Mucosa of descending colon (tissue), 3 donors: ENCODE measurements around the gene SLC16A6. TPM values are rescaled to one million over a fixed set of nuclear protein-coding genes. Genes with fewer than 3 reads are reported as not detected.

Source experiments
- ATAC-seq: fragments of 200-7000 bp; cut with Tn5 transposase; one replicate; pipeline ENCODE4 v1.9.1; 2020; ENCODE audit warnings: mild to moderate bottlenecking, moderate library complexity
- DNase-seq, 3 donors: peaks; one replicate each; pipeline ENCODE4 v3.0.0-alpha.2; 2020
- H3K36me3 ChIP-seq: fragments of 200-600 bp; one replicate; pipeline ENCODE4 v1.8.0; 2021; ENCODE audit warnings: low read depth, mild to moderate bottlenecking
- H3K4me1 ChIP-seq: fragments of 200-600 bp; one replicate; pipeline ENCODE4 v1.8.0; 2021; ENCODE audit warnings: low read depth, mild to moderate bottlenecking
- H3K4me3 ChIP-seq: fragments of 200-600 bp; one replicate; pipeline ENCODE4 v1.8.0; 2021; ENCODE audit warnings: mild to moderate bottlenecking
- H3K9me3 ChIP-seq: fragments of 200-600 bp; one replicate; pipeline ENCODE4 v1.8.0; 2021; ENCODE audit warnings: mild to moderate bottlenecking
- intact Hi-C, 2 donors: fragments of 100-400 bp; cut with DNase I in 1 of 2; cut with micrococcal nuclease in 1 of 2; formaldehyde crosslinking; loops; one replicate each; pipeline versions ENCODE4 v1.11.0 to v1.11.1; 2022; cut with DNase I, micrococcal nuclease
- total RNA-seq, 3 donors: library from RNA; stranded (reverse); fragmentation: NEBNext Ultra II Directional in 2 of 3; extraction: Animal tissue kit (Norgen Biotek cat#: 25700) in 2 of 3; gene quantifications; one replicate each; pipeline versions ENCODE4 v1.2.1 to v1.2.4, GENCODE V29; 2021 to 2023
- TF ChIP-seq, protein P1 (sequence below): fragments of 200-600 bp; IDR thresholded peaks from one replicate; pipeline ENCODE4 v1.8.0; 2022; ENCODE audit warnings: antibody characterized with exemption, mild to moderate bottlenecking
- donor health status: DM: no; HTN: no; CAD: no; lungs with moderate emphysema.
- donor health status: DM: no; HTN: no; CAD: no.
- donor health status: DM: no; HTN: yes; CAD: no.

The SLC16A6 gene
- total RNA-seq, 3 donors from 2014 or later: 0.14 to 0.47 (median 0.34) TPM

GRCh38 chr17:68322630-68323029 is 31.7 kb upstream of the SLC16A6 start:
- Histone ChIP-seq H3K4me3 (no peak overlapping the region), H3K4me1 (no peaks in the 10 kb centered on the region), H3K9me3 (no peaks in the 10 kb centered on the region), H3K36me3 (no peaks in the 10 kb centered on the region)
- ATAC-seq: no peak
- DNase-seq: no peak
- TF ChIP-seq, protein P1, sequence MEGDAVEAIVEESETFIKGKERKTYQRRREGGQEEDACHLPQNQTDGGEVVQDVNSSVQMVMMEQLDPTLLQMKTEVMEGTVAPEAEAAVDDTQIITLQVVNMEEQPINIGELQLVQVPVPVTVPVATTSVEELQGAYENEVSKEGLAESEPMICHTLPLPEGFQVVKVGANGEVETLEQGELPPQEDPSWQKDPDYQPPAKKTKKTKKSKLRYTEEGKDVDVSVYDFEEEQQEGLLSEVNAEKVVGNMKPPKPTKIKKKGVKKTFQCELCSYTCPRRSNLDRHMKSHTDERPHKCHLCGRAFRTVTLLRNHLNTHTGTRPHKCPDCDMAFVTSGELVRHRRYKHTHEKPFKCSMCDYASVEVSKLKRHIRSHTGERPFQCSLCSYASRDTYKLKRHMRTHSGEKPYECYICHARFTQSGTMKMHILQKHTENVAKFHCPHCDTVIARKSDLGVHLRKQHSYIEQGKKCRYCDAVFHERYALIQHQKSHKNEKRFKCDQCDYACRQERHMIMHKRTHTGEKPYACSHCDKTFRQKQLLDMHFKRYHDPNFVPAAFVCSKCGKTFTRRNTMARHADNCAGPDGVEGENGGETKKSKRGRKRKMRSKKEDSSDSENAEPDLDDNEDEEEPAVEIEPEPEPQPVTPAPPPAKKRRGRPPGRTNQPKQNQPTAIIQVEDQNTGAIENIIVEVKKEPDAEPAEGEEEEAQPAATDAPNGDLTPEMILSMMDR: no peak
- intact Hi-C loops: no loop called here

DNA sequence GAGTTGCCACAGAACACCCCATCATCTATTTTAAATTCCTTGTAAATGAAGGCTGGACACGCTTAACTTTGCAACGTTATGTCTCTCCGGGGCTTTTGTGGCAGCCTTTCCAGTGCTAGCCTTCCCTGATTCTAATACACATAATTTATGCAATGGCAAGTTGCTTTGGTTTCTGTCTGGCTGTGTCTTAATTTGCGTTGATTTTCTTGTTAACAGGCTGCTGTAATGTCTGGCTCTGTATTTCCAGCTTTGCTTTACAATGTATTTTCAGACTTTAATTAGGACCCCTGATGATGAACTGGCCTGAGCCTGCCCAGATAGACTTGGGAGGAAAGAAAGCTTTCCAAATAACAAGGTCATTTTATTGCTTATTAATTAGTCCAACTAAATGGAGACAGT is 30.6 kb upstream of the SLC16A6 start:
- TF ChIP-seq, protein P1: no peak
- intact Hi-C loops: no loop called here
- H3K36me3 ChIP-seq: no peaks in the 10 kb centered on the region
- ATAC-seq: no peak
- no peak for DNase-seq
- H3K9me3 ChIP-seq: no peaks in the 10 kb centered on the region
- H3K4me1 ChIP-seq: no peaks in the 10 kb centered on the region
- H3K4me3 ChIP-seq: no peak overlapping the region

DNA sequence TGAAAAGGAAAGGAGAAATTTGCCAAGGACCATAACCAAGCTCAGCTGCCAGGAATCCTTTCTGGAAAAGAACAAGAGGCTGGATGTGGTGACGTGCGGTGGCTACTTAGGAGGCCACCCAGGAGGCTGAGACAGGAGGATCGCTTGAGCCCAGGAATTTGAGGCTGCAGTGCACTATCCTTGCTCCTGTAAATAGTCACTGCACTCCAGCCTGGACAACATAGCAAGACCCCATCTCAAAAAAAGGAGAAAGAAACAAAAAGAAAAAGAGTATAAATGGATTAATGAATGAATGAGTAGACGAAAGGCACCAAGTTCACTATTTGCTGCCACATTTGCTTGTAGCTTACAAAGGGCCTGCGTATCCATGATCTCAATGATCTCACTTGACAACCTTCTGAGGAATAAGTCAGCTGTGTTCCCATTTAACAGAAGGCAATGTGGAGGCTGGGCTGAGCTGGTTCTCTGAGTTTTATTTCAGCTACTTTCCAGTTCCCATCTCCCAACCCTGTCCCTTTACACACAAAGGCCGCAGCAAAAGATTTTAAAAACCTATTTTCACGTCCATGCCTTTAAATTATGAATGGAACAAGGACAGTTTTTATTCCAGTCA is 30.1 kb upstream of the SLC16A6 start:
- H3K4me1 ChIP-seq: no peaks in the 10 kb centered on the region
- TF ChIP-seq, protein P1: no peak
- DNase-seq: no peak
- no peaks in the 10 kb centered on the region for H3K9me3 ChIP-seq
- H3K36me3 ChIP-seq: no peaks in the 10 kb centered on the region
- H3K4me3 ChIP-seq: no peak overlapping the region
- ATAC-seq: no peak
- intact Hi-C loops: no loop called here

- DNase-seq (no peak), ATAC-seq (no peak)
- no peak overlapping the region for H3K4me3 ChIP-seq
- no peaks in the 10 kb centered on the region for H3K4me1 ChIP-seq
- no peaks in the 10 kb centered on the region for H3K9me3 ChIP-seq
- TF ChIP-seq, protein P1: no peak
- H3K36me3 ChIP-seq: no peaks in the 10 kb centered on the region
- intact Hi-C loops: no loop called here
Measured at GRCh38 chr17:68320311-68320865, 29.5 kb upstream of the SLC16A6 start.

GRCh38 chr17:68319410-68320162 is 28.7 kb upstream of the SLC16A6 start:
- TF ChIP-seq, protein P1: no peak
- DNase-seq (no peak), ATAC-seq (no peak)
- intact Hi-C loops: no loop called here
- Histone ChIP-seq H3K9me3 (no peaks in the 10 kb centered on the region), H3K4me3 (no peak overlapping the region), H3K36me3 (no peaks in the 10 kb centered on the region), H3K4me1 (no peaks in the 10 kb centered on the region)
